CD4-positive, alpha-beta T cell treated with Interleukin-15 for 1 hour (primary cell): ENCODE data around the gene WDR33.

ENCODE experiments used
- DNase-seq: peaks from one replicate; pipeline ENCODE4 v3.0.0-alpha.2; 2020

WDR33 gene

DNA sequence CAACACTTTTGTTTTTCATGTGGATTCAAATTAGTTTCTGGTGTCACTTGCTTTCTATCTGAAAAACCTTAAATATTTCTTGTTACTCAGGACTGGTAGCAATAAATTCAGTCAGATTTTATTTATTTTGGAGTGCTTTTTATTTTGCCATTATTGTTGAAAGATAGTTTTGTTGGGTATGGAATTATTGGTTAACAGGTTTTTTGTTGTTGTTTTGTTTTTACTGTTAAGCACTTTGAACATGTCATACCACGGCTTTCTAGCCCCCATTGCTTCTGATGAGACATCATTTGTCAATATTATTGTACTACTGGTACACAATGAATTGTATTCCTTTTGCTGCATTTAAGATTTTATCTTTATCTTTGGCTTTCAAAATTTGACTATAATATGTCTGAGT is 122.6 kb downstream of the WDR33 start:
- DNase-seq, result no peak

- DNase-seq, result no peak
Observed at GRCh38 chr2:127685410-127686080, 125.4 kb downstream of the WDR33 start.

DNA sequence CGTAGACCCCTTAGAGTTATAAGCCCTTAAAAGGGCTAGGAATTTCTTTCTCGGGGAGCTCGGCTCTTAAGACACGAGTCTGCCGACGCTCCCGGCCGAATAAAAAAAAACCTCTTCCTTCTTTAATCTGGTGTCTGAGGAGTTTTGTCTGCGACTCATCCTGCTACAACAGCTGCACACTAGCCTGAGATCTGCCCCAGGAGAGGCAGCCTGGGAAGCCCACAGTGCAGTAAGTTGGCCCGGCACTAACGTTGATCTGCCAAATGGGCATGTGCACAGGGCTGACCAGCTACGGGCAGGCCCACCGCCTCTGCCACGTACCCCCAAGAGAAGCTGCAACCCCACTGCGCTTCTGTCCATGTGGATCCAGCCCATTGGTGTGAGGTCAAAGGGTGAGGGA is 127.2 kb downstream of the WDR33 start:
- no peak for DNase-seq

DNA sequence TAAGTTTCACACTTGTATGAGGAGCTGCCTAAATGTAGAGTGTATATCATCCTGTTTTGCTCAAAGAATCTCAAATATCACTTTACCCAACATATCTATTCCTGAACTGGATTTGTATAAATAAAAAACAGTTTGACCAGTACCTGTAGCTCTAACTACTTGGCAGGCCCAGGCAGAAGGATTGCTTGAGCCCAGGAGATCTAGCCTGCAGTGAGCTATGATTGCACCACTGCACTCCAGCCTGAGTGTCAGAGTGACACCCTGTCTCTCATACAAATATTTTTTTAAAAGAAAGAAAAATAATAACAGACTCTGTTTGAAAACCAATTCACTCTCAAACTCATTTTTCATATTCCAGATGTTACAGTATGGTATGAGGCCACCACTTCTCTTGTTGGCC is 127.9 kb downstream of the WDR33 start:
- no peak for DNase-seq

GRCh38 chr2:127681976-127682857 is 128.8 kb downstream of the WDR33 start:
- no peak for DNase-seq

DNA sequence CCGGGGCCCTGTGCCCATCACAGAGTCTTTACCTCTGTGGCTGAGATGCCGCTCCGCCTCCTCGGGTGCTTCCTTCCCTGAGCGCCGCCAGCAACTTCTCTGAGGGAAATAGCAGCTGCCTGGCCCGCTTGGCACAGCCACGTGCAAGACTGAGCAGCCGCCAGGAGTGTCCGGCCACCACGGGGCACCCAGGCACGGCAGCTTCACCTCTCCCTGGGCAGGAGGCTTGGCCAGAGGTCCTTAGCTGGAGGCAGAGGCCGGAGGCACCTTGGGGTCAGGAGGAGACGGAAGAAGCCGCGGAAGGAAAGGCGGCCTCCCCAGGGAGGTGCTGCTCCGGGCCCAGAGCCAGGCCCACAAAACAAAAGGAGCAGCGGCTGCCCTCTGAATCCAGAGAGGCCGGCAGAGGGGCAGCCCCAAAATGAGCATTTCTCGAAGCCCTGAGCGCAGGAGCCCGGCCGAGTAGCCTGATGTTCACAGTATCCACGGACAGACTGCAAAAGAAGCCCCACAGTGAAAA is 129.6 kb downstream of the WDR33 start:
- no peak for DNase-seq

DNA sequence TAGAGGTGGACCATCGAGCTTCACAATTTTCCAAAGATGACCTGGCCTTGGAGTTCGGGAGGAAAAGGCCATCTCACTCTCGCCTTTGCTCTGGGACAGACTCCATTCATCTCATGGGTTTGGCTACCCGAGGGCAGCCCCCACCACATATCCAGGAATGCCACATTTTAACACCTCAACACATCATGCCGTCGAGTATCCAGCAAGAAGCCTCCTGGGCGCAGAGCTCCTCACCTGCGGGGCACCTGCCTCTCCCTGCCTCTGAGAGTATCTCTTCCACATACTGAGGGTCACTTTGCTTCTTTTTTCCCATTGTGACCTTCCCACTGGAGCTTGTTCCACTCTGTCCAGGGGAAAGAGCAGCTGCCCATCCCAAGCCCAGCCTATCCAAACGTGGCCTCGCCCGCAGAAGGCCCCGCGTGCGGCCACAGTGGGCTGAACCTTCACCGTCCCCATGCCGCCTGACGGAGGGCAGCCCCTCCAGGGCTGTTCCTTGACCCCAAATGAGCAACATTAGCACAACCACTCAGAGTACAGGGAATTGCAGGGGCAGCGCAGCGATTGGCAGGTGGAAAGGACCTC is 130.2 kb downstream of the WDR33 start:
- DNase-seq, result no peak

DNA sequence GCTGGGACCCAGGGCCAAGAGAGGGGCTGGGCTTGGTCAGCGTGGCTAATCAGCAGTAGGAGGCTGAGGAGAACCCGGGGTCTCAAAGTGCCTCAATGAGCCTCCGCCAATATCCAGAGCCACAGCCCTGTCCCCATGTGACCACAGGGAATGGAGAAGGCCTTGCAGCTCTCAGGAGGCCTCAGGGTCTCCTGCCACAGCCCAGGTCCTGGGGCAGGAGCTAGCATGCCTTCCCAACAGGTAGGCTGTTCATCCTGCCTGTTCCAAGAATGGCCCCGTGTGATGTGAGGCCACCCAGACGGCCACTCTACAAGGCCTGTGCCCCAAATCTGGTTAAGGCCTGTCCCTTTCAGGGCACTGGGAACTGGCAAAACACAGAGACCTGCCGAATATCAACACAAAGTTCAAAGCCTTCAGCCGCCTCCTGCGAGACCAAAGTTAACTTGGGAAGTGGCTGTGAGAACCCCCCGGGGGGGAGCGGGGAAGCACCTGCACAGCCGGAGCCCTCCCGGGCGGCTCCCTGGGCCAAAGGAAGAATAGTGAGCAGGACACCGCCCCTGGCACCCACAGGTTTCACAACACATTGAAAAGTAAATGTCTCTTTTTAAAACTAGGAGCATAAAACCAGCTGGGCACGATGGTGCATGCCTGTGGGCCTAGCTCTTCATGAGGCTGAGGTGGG is 131.2 kb downstream of the WDR33 start:
- no peak for DNase-seq

DNA sequence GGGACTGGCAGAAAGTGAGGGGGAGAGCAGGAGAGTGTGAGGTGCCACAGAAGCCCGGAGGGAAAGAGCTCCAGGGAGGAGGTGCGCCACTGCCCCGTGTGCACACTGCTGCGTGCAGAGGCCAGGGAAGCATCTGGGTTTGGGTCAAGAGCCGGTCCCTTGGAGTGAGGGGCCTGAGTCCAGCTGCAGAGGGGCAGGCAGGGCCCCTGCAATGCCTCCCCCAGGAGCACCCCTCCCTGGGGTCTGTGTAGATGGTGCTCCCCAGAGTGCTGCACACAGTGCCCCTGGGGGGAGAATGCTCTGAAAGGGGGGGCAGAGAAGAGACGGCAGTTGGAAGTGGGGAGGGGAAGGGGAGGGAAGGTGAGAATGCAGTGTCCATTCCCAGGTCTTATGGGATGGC is 132.0 kb downstream of the WDR33 start:
- no peak for DNase-seq

DNA sequence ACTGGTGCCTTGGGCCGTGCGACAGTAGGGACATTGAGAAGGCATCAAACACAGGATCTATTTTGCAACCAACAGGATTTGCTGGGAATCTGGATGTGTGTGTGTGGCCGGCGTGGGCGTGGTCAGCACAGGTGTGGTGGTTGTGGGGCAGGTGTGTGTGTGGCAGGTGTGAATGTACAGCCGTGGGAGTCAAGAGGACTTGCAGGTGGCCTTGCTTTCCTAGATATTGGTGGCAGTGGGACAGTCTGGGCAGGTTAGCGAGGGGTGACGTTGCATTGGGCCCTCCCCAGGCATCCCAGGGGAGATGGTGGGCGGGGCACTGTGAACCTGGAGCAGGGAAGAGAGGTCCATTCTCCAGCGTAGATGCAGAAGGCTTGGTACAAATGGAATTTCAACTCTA is 132.4 kb downstream of the WDR33 start:
- no peak for DNase-seq

DNA sequence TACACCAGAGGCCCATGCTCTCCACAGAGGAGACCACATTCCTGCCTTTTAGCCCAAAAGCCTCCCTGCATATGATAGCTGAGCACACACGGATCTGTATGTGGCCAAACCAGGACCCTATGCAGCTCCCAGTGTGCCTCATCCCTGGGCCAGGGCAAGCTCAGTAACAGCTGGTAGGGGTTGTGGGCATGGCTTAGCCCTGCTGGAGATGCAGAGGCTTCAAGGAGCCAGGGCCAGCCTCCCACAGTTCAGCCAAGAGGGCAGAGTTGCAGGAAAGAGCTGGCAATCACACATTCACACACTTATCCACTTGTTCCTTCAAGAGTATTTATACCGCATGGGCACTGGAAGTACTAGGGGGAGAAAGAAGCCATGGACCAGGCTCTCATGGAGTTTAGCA is 134.1 kb downstream of the WDR33 start:
- no peak for DNase-seq

- no peak for DNase-seq
Observed at GRCh38 chr2:127675331-127676261, 135.4 kb downstream of the WDR33 start, which contains the start of gene LIMS2. Gene LIMS2 (minus strand): TSS chr2:127675530. CDS start chr2:127675024, 506 bp downstream.

DNA sequence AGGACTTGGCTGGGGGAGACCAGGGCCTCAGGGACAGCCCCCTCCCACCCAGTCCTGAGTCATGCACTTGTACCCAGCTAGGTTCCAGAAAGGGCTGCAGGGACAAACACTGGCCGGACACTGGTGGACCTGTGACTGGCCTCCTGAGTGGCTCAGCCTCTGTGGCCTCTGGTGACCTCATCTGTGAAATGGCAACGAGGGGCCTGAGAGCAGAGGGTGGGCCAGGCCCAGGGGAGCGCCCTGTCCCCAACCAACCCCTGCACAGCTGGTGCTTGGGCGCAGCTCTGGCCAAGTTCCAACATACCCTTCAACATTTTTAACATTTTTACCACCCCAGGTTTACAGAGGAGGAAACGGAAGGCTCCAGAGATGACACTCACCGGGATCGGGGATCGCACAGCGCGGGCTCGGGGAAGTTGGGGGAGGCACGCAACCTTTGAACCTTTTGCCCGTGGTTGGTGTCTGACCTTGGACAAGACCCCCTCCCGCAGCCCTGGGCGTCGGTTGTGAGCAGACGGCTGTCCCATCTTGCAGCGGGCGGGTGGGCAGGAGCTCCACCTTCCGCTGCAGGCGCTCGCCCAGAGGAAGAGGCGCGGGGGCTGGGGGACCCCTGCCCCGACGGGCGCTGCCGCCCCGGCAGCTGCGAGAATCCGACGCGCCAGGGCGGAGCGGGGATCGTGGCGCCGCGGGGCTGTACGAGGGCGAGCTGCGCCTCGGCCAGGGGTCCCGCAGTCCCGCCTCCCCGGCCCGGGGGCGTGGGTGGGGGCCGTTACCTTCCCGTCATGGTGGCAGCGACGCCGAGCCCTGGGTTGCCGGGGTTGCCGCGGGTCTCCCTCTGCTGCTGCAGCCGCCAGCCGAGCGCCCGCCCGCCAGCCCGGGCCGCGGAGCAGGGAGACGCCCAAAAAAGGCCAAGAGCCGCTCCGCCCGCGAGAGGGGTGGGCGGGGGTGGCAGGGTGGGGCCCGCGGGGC is 136.4 kb downstream of the WDR33 start:
- no peak for DNase-seq

GRCh38 chr2:127673291-127674069 is 137.5 kb downstream of the WDR33 start:
- no peak for DNase-seq

DNA sequence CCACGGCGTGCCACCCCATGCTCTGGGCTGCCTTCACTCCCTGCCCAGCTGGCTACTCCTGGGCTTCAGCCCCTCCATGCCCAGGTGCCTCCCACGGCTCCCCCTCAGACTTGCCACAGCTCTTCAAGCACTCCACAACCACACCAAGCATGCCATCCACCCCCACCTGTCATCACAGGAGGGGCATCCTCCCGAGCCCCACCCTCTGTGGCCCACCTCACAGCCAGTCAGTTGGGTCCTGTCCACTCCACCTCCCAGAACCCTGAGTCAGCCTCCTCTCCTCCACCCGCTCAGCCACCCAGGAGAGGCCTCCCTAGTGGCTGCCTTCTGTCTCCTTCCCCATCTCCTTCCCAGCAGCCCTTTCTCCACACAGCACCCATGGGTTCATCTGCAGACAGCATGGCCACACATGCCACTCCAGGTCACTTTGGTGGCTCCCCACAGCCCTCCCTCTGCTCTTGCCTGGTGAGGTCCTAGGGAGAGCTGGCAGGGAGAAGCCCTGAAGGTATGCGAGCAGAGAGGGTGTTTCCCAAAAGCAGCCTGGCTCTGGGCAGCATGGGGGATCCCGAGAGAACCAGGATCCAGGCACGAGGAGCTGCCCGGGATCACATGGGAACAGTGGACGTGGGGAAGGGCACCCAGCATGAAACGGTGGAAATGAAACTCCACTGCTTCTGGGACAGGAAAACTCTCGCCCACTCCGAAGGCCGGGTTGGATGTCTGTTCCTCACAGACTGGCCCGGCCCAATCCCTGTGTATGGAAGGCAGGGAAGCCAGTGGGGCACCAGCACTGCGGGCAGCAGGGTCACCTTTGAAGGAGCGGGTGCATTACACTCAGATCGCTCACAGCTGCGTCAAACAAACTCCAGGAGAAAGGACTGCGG is 138.4 kb downstream of the WDR33 start:
- DNase-seq, result no peak

DNA sequence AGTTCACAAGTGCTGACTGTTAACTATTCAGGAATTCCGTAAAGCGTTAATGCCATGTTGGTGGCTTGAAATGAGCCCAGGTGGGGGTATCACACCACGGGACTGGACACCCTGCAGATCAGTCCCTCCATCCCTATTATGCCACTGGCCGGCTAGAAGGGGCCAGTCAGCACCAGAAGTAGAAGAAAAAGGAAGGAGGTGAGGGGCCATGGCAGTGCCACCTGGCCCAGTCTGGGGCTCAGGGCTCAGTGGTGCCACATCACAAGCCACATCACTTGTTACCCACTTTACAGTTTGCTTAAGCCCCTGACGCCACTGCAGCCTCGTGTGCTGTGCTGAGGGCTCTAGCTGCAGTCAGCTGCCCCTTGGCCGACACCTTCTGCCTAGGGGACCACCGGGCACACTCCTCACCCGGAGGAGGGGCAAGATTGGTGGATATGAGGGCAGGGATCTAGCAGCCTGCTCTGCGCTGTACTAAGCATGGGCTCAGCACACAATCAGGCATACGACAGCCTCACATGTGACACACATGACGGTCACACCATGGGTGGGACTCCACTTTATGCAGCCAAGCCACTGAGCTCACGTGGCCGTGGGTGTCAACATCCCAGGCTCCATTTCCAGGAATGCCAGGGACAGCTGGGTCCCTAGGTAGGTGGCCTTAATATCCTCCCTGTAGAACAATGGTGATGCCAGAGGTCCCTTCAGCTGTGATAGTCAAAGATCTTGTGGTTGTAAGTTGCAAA is 139.2 kb downstream of the WDR33 start:
- no peak for DNase-seq

DNA sequence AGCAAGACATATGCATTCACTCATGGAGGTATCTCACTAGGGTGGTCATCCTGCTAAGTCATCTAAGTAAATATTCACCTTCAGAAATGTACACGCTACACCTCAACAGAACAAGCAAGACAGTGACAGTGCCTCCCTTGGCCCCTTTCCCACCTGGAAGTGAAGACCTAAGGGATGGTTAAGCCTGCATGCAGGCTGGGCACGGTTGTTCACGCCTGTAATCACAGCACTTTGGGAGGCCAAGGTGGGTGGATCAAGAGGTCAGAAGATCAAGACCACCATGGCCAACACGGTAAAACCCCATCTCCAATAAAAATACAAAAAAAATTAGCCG is 140.0 kb downstream of the WDR33 start:
- DNase-seq, result no peak
